ENCODE measurements around the gene TMA7B.
"Not testable (repeated sequence)": the region's sequence is repeated elsewhere in the genome, so short reads cannot be mapped to it uniquely, and the experiment has no call there.

TMA7B gene

GRCh38 chr22:39933741-39934140 lies 26.5 kb upstream of the TMA7B start:
- FAIRE-seq: no peak

GRCh38 chr22:39935116-39935515 lies 25.1 kb upstream of the TMA7B start:
- FAIRE-seq: no peak

GRCh38 chr22:39935612-39936011 lies 24.6 kb upstream of the TMA7B start:
- FAIRE-seq: peak; percentile 30

- FAIRE-seq: no peak
These were observed 23.6 kb upstream of the TMA7B start for GRCh38 chr22:39936523-39937145.

GRCh38 chr22:39937906-39938305 lies 22.3 kb upstream of the TMA7B start:
- FAIRE-seq: no peak

- no peak for FAIRE-seq
These were observed 21.6 kb upstream of the TMA7B start for GRCh38 chr22:39938509-39939111.

- no peak for FAIRE-seq
These were observed 20.4 kb upstream of the TMA7B start for GRCh38 chr22:39939830-39940229.

GRCh38 chr22:39940757-39941305 lies 19.4 kb upstream of the TMA7B start:
- no peak for FAIRE-seq

GRCh38 chr22:39941601-39942000 lies 18.6 kb upstream of the TMA7B start:
- peak; percentile 89 for FAIRE-seq

- no peak for FAIRE-seq
These were observed 17.6 kb upstream of the TMA7B start for GRCh38 chr22:39942439-39943230.

- FAIRE-seq: no peak
These were observed 16.9 kb upstream of the TMA7B start for GRCh38 chr22:39943337-39943736.

GRCh38 chr22:39943953-39944872 lies 16.0 kb upstream of the TMA7B start:
- no peak for FAIRE-seq

GRCh38 chr22:39946126-39946502 lies 14.1 kb upstream of the TMA7B start:
- no peak for FAIRE-seq

- FAIRE-seq: no peak
These were observed 13.5 kb upstream of the TMA7B start for GRCh38 chr22:39946503-39947219.

GRCh38 chr22:39947220-39948216 lies 12.7 kb upstream of the TMA7B start:
- FAIRE-seq: no peak

GRCh38 chr22:39949964-39950737 lies 10.0 kb upstream of the TMA7B start:
- no peak for FAIRE-seq

GRCh38 chr22:39951603-39952293 lies 8.4 kb upstream of the TMA7B start:
- FAIRE-seq: not testable (repeated sequence)

GRCh38 chr22:39952347-39952746 lies 7.8 kb upstream of the TMA7B start:
- FAIRE-seq: no peak

- no peak for FAIRE-seq
These were observed 7.1 kb upstream of the TMA7B start for GRCh38 chr22:39953101-39953500.

All from islet of Langerhans (tissue), 1 donor.